GM10847 (cell line): ENCODE measurements around the gene ANKK1.

Experiments used
- POLR2A ChIP-seq: IDR thresholded peaks from 2 replicates; pipeline ENCODE4 v1.6.1; 2011; ENCODE audit not compliant: insufficient read length; ENCODE audit errors: extremely low read depth

ANKK1 gene

GRCh38 chr11:113372309-113372708 lies 15.3 kb upstream of the ANKK1 start:
- TF ChIP-seq POLR2A: no peak

GRCh38 chr11:113373306-113373705 lies 14.3 kb upstream of the ANKK1 start:
- TF ChIP-seq POLR2A: no peak

- no peak for TF ChIP-seq POLR2A
Measured at GRCh38 chr11:113373981-113374560, 13.5 kb upstream of the ANKK1 start.

- no peak for TF ChIP-seq POLR2A
Measured at GRCh38 chr11:113375402-113375801, 12.2 kb upstream of the ANKK1 start.

GRCh38 chr11:113376156-113376555 lies 11.4 kb upstream of the ANKK1 start:
- no peak for TF ChIP-seq POLR2A

- TF ChIP-seq POLR2A: no peak
Measured at GRCh38 chr11:113377681-113378412, 9.7 kb upstream of the ANKK1 start.

- TF ChIP-seq POLR2A: no peak
Measured at GRCh38 chr11:113378692-113379091, 8.9 kb upstream of the ANKK1 start.

GRCh38 chr11:113382121-113382520 lies 5.5 kb upstream of the ANKK1 start:
- no peak for TF ChIP-seq POLR2A

- no peak for TF ChIP-seq POLR2A
Measured at GRCh38 chr11:113384551-113384950, 3.0 kb upstream of the ANKK1 start.

- TF ChIP-seq POLR2A: no peak
Measured at GRCh38 chr11:113385749-113386148, 1.8 kb upstream of the ANKK1 start.

GRCh38 chr11:113386866-113387265 lies 713 bp upstream of the ANKK1 start:
- no peak for TF ChIP-seq POLR2A

GRCh38 chr11:113389272-113389671 lies 1.7 kb downstream of the ANKK1 start:
- no peak for TF ChIP-seq POLR2A

- no peak for TF ChIP-seq POLR2A
Measured at GRCh38 chr11:113392236-113392921, 4.8 kb downstream of the ANKK1 start.

GRCh38 chr11:113393501-113393985 lies 6.0 kb downstream of the ANKK1 start:
- no peak for TF ChIP-seq POLR2A

GRCh38 chr11:113394919-113395318 lies 7.3 kb downstream of the ANKK1 start:
- no peak for TF ChIP-seq POLR2A

GRCh38 chr11:113395782-113396336 lies 8.3 kb downstream of the ANKK1 start:
- no peak for TF ChIP-seq POLR2A
